B cell (primary cell): Measurements from ENCODE around the gene TTC8. TPM values are rescaled to one million over a fixed set of nuclear protein-coding genes. Genes with fewer than 3 reads are reported as not detected.
A peak's percentile ranks its signal among the peaks of the same experiment; 100 is the strongest.

ENCODE experiments used
- ATAC-seq: fragments of 200-7000 bp; cut with Tn5 transposase; one replicate; pipeline ENCODE4 v1.10.0; 2021; ENCODE audit warnings: low read depth, mild to moderate bottlenecking, moderate number of reproducible peaks, moderate library complexity
- CTCF ChIA-PET: fragments of 350-600 bp; sonication (Branson Sonifier 250); formaldehyde crosslinking; loops from one replicate; lab custom pipeline; 2021; ENCODE audit warnings: antibody characterized with exemption, inconsistent platforms; lab: Charles Lee
- POLR2A ChIA-PET: fragments of 350-600 bp; sonication (Branson Sonifier 250); formaldehyde crosslinking; loops from one replicate; lab custom pipeline; 2021; ENCODE audit warnings: antibody characterized with exemption; lab: Charles Lee
- DNase-seq: peaks from one replicate; pipeline ENCODE4 v3.0.0; 2013
- H2AFZ ChIP-seq: 2 replicates; pipeline ENCODE4 v1.6.1; 2012; ENCODE audit warnings: mild to moderate bottlenecking, low read depth, low read length; ENCODE audit not compliant: insufficient read depth, poor library complexity, severe bottlenecking
- H3K27ac ChIP-seq, 2 donors: 1 replicate in 1 of 2; 2 replicates in 1 of 2; pipeline ENCODE4 v1.5.1; 2012 to 2013; ENCODE audit warnings: low read length in 2 of 2, mild to moderate bottlenecking in 2 of 2, moderate library complexity in 1 of 2
- H3K27me3 ChIP-seq, 4 experiments: fragments of 200-600 bp in 1 of 4; sonication (generic) in 1 of 4; replicated peaks in 1 of 4; 1 replicate in 2 of 4; 2 replicates in 2 of 4; pipeline versions ENCODE4 v1.6.1 to v1.7.0; 2013 to 2016; ENCODE audit warnings: low read length in 3 of 4, mild to moderate bottlenecking in 2 of 4, mixed read lengths in 1 of 4, moderate library complexity in 1 of 4; ENCODE audit not compliant: insufficient read depth in 4 of 4, control insufficient read depth in 3 of 4; ENCODE audit errors: control extremely low read depth in 1 of 4
- H3K36me3 ChIP-seq, 2 experiments: replicated peaks in 1 of 2; 1 replicate in 1 of 2; 2 replicates in 1 of 2; pipeline versions ENCODE4 v1.6.1 to v1.7.1; 2013; ENCODE audit warnings: low read length in 1 of 2; ENCODE audit not compliant: insufficient read depth in 2 of 2, control insufficient read depth in 1 of 2; ENCODE audit errors: control extremely low read depth in 1 of 2, extremely low read depth in 1 of 2
- H3K4me1 ChIP-seq, 2 donors: fragments of 200-600 bp in 1 of 2; sonication (generic) in 1 of 2; 1 replicate in 1 of 2; 2 replicates in 1 of 2; pipeline versions ENCODE4 v1.5.1 to v1.6.1; 2013 to 2017; ENCODE audit warnings: low read length in 2 of 2; ENCODE audit not compliant: control insufficient read depth in 2 of 2, insufficient read depth in 2 of 2
- H3K4me2 ChIP-seq: replicated peaks from 2 replicates; pipeline ENCODE3; 2012; ENCODE audit warnings: mild to moderate bottlenecking, low read depth, low read length; ENCODE audit not compliant: poor library complexity, severe bottlenecking
- H3K4me3 ChIP-seq, 5 experiments: fragments of 200-600 bp in 1 of 5; sonication (generic) in 1 of 5; 1 replicate in 3 of 5; 2 replicates in 2 of 5; pipeline versions ENCODE4 v1.5.1 to v1.7.0; 2011 to 2016; ENCODE audit warnings: low read length in 4 of 5, mild to moderate bottlenecking in 4 of 5, low read depth in 2 of 5, control low read depth in 1 of 5, moderate library complexity in 1 of 5; ENCODE audit not compliant: insufficient read depth in 1 of 5; ENCODE audit errors: control extremely low read depth in 1 of 5, extremely low read depth in 1 of 5
- H3K79me2 ChIP-seq: fragments of 200-600 bp; sonication (generic); one replicate; pipeline ENCODE4 v1.6.0; 2016; ENCODE audit warnings: low read length; ENCODE audit not compliant: control insufficient read depth, insufficient read depth
- H3K9ac ChIP-seq: fragments of 200-600 bp; sonication (generic); 2 replicates; pipeline ENCODE4 v1.6.1; 2017; ENCODE audit warnings: mild to moderate bottlenecking, low read length, moderate library complexity
- H3K9me3 ChIP-seq, 3 donors: one replicate each; pipeline versions ENCODE4 v1.6.1 to v1.7.1; 2013; ENCODE audit warnings: low read length in 2 of 3; ENCODE audit not compliant: control insufficient read depth in 2 of 3, insufficient read depth in 1 of 3; ENCODE audit errors: control extremely low read depth in 1 of 3
- H4K20me1 ChIP-seq: 2 replicates; pipeline ENCODE4 v1.6.0; 2012; ENCODE audit warnings: mild to moderate bottlenecking, low read length; ENCODE audit not compliant: insufficient read depth, control insufficient read depth, poor library complexity, severe bottlenecking
- H3K27ac Mint-ChIP-seq: one replicate; pipeline ENCODE4 v1.8.0; 2021; ENCODE audit warnings: mixed read lengths
- H3K27me3 Mint-ChIP-seq: one replicate; pipeline ENCODE4 v1.8.0; 2021; ENCODE audit warnings: mixed read lengths
- H3K4me1 Mint-ChIP-seq: one replicate; pipeline ENCODE4 v1.8.0; 2021; ENCODE audit warnings: mixed read lengths
- H3K4me3 Mint-ChIP-seq: one replicate; pipeline ENCODE4 v1.8.0; 2021; ENCODE audit warnings: mixed read lengths
- H3K9me3 Mint-ChIP-seq: one replicate; pipeline ENCODE4 v1.8.0; 2022; ENCODE audit warnings: mixed read lengths; ENCODE audit not compliant: insufficient read depth
- CTCF ChIP-seq: fragments of 200-600 bp; IDR thresholded peaks from one replicate; pipeline ENCODE4 v1.8.0; 2022; ENCODE audit warnings: antibody characterized with exemption, mild to moderate bottlenecking
- EZH2 ChIP-seq: IDR thresholded peaks from 2 replicates; pipeline ENCODE4 v1.6.1; 2012; ENCODE audit warnings: borderline replicate concordance, low read depth, mild to moderate bottlenecking, moderate library complexity, low read length; ENCODE audit not compliant: insufficient read depth, poor library complexity, severe bottlenecking
- WGBS: methylation state at CpG from one replicate; pipeline ENCODE4 v1.1.5; 2013; ENCODE audit warnings: missing lambda C conversion rate; ENCODE audit not compliant: insufficient coverage; 5-methylcytosine and 5-hydroxymethylcytosine counted together
- intact Hi-C: fragments of 100-400 bp; cut with micrococcal nuclease; formaldehyde crosslinking; loops from one replicate; pipeline ENCODE4 v1.10.0; 2022
- polyA plus RNA-seq: library from polyadenylated mRNA; depleted of rRNA; stranded (reverse); fragments of >200 nt; gene quantifications from 2 replicates; pipeline ENCODE4 v1.2.3, GENCODE V29; 2012
- total RNA-seq, 2 donors: library from RNA; stranded (reverse); fragments of 120-200 nt in 1 of 2; gene quantifications; 1 replicate in 1 of 2; 2 replicates in 1 of 2; pipeline versions ENCODE4 v1.2.3 to v1.2.4, GENCODE V29; 2013 to 2022

Gene TTC8
- total and polyA plus RNA-seq, 2 donors (not counting 1 experiment from before 2014, with no cell fraction given), result 2.7 to 7.2 TPM

- H3K4me2 ChIP-seq, result peak overlapping the region; percentile 93
- POLR2A ChIA-PET, result interaction anchor here (0.7 kb wide), 1 partner anchor 33 kb away, joined by 4 read pairs; the partner anchor contains the start of gene TTC8
- Mint-ChIP-seq H3K27me3 (no peaks in the 10 kb centered on the region), H3K9me3 (no peaks in the 10 kb centered on the region), H3K4me1 (peaks cover 19% of the 10 kb centered on the region), H3K4me3 (peak overlapping the region; percentile 92), H3K27ac (peak overlapping the region; percentile 80)
- CTCF ChIA-PET, result interaction anchor here (0.9 to 2.0 kb wide), 3 partner anchors 33 to 778 kb away, joined by 3 to 9 read pairs (median 7); partner anchors contain the start of gene TTC8
- H3K9me3 ChIP-seq, result no peaks in the 10 kb centered on the region
- peak overlapping the region; percentile 68 to 83 for H3K27ac ChIP-seq
- TF ChIP-seq EZH2 (no peak), CTCF (no peak)
- peaks cover 8 to 14% of the 10 kb centered on the region in 2 donors for H3K4me1 ChIP-seq
- peak overlapping the region; percentile 86 for H3K9ac ChIP-seq
- ATAC-seq (no peak), DNase-seq (no peak)
- H4K20me1 ChIP-seq, result no peaks in the 10 kb centered on the region
- H2AFZ ChIP-seq, result peak overlapping the region; percentile 98
- H3K27me3 ChIP-seq, result peaks cover 0 to 4% (median 2%) of the 10 kb centered on the region in 4 experiments
- H3K4me3 ChIP-seq, result peak overlapping the region in 4 of 5 experiments; percentile 72 to 77 (median 75)
- H3K79me2 ChIP-seq, result peaks cover 10% of the 10 kb centered on the region
- intact Hi-C loops, result loop anchor here (1.0 to 10.0 kb wide), 5 partner anchors 32 to 1163 kb away; partner anchors contain the start of genes EFCAB11, GPR65, TDP1 and TTC8
- 1% methylated on average over 40 of the region's 52 CpGs for WGBS
- no peaks in the 10 kb centered on the region for H3K36me3 ChIP-seq
Observed at GRCh38 chr14:88791629-88792472, 32.6 kb upstream of the TTC8 start.
